ENCODE data around the gene SLC6A1.
"Not testable (repeated sequence)": the region's sequence is repeated elsewhere in the genome, so short reads cannot be mapped to it uniquely, and the experiment has no call there.

Gene SLC6A1

DNA sequence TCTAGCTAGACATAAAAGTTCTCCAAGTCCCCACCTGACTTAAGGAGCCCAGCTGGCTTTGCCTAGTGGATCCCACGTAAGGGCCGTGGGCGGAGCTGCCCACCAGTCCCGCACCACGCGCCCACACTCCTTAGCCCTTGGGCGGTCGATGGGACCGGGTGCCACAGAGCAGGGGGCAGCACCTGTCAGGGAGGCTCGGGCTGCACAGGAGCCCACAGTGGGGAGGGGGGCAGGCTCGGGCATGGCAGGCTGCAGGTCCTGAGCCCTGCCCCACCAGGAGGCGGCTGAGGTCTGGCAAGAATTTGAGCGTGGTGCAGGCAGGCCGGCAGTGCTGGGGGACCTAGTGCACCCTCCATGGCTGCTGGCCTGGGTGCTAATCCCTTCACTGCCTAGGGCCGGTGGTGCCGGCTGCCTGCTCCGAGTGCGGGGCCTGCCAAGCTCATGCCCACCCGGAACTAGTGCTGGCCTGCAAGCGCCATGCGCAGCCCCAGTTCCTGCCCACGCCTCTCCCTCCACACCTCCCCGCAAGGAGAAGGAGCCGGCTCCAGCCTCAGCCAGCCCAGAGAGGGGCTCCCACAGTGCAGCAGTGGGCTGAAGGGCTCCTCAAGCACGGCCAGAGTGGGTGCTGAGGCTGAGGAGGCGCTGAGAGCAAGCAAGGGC lies 78.7 kb downstream of the SLC6A1 start:
- DNase-seq = no peak

DNA sequence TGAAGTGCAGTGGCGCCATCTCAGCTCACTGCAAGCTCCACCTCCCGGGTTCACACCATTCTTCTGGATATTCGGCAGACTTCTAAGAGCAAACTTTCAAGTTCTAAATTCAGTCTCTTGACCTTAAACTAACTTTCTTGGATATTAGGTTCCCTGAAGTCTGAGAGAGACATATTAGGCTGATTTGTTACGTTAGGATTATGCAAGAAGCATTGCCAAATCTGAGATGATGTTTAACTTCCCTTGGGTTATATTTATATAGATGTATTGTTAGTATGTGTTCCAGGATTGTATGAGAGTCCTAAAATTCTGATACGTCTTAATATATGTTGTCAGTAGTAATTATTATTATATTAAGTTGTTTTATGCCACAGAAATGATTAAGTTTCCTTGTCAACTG lies 80.1 kb downstream of the SLC6A1 start:
- DNase-seq = no peak

DNA sequence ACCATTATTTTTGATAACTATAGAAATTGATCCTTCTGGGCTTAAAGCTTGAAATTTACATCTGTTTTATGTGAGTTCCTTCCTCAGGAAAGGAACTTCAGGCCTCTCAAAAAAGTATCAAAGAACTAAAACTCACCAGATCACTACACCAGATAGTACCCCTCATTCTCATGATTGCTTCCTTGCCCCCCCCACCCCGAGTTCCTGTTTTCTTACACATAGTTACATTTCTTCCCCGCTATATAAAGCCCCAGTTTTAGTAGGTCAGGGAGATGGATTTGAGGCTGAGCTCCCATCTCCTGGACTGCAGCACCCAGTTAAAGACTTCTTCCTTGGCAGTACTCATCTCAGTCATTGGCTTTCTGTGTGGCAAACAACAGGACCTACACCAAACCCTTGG lies 81.5 kb downstream of the SLC6A1 start:
- DNase-seq = no peak

DNA sequence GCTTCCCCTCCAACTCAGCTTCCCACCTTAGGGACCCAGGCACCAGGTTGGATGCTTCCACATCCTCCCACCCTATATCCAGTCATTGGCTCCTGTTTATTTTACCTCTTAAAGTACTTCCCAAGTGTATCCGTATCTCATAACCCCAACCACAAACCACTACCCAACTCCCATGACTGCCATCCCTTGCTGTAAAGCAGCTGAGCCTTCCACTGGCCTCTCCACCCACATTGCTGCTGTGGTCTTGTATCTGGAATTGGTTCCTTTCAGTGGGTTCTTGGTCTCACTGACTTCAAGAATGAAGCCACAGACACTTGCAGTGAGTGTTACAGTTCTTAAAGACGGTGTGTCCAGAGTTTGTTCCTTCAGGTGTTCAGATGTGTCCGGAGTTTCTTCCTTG lies 81.9 kb downstream of the SLC6A1 start:
- DNase-seq = no peak

DNA sequence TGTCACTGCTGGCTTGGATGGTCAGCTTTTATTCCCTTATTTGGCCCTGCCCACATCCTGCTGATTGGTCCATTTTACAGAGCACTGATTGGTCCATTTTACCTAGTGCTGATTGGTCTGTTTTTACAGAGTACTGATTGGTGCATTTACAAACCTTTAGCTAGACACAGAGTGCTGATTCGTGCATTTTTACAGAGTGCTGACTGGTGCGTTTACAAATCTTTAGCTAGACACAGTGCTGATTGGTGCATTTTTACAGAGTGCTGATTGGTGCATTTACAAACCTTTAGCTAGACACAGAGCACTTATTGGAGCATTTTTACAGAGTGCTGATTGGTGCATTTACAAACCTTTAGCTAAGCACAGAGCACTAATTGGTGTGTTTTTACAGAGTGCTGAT lies 82.6 kb downstream of the SLC6A1 start:
- DNase-seq = not testable (repeated sequence)

DNA sequence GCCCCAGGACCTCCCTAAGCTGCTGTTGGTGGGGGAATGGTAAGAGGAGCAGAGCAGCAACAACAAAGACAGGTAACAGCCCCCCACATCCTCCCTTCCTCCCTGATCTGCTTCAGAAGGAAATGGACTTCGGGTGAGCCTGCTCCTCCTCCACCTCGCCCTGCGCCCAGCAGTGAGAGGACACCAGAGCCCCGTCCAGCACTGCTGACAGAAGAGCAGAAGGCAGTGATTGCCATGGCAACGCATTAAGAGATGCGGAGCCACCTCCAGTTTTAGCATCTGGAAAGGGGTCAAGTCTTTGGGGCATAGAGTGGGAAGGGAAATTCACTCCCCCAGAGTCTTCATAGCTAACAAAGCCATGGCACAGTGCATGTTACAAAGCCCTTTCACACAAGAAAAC lies 84.2 kb downstream of the SLC6A1 start:
- no peak for DNase-seq

DNA sequence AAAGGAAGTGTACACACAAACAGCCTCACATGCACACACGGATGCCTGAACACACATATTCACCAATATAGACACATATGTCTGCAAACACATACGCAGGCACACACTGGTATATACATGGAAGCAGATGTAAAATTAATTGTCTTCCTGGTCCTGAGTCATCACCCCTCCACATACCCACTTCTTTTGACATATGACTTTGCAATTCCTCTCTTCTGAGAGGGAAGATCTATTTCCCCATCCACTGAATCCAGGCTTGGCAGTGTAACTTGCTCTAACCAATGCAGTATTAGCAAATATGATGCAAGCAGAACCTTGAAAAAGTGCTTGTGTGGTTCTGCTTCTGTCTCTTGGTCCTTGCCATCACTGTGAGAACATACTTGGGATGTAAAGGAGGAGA lies 84.9 kb downstream of the SLC6A1 start:
- DNase-seq = no peak

DNA sequence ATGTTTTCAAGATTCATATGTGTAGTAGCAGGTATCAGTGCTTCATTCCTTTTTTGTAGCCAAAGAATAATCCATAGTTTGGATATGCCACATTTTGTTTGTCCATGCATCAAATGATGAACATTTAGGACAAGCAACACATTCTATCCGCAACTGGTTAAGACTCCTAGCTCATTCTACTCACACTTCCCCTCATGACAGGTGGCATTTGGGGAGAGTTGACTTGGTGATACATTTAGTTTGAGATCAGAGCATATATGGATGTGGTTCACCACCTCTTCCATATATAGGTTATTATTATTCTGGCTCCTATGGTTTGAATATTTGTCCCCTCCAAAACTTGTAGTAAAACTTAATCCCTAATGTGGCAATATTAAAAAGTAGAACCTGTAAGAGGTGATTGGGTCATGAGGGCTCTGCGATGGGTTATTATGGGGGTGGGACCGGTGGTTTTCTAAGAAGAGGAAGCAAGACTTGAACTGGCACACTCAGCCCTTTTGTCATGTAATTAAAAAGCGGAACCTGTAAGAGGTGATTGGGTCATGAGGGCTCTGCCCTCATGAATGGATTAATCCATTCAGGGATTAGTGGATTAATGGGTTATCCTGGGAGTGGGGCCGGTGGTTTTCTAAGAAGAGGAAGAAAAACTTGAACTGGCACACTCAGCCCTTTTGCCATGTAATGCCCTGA lies 86.4 kb downstream of the SLC6A1 start:
- DNase-seq = no peak

DNA sequence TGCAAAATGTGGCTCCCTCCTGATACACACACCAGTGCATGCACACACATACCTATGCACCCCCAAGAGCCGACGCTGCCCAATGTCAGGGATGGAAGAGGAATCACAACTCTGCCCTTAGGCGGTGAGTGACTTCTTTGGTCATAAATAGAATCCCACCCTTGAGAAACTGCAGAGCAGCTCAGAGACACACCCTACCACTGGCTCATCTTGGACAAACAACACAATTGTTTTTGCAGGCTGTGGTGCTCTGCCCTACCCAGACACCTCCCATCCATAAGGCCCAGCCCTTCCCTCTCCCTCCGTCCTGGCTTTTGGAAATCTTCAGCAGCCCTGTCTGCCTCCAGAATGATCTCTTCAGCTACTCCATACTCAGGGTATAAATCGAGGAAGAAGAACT lies 87.9 kb downstream of the SLC6A1 start:
- no peak for DNase-seq

DNA sequence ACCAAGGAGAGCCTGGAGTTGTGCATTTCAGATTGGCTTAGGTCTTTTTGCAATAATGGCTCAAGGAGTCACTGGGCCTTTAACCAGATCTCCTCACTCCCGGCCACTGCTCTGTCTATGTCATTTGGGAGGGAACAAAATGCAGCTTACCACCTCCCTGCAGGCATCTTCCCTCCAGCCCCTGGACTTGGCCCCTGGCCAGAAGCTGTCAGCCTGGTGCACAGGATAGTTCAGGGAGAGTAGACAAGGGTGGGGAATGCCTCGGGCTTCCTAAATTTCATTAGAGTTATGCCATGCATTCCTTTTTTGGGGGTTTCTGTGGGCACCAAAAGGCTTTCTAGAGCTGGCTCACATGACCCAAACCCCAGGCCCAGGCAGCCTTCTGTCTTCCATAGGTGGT lies 91.5 kb downstream of the SLC6A1 start:
- DNase-seq = no peak

DNA sequence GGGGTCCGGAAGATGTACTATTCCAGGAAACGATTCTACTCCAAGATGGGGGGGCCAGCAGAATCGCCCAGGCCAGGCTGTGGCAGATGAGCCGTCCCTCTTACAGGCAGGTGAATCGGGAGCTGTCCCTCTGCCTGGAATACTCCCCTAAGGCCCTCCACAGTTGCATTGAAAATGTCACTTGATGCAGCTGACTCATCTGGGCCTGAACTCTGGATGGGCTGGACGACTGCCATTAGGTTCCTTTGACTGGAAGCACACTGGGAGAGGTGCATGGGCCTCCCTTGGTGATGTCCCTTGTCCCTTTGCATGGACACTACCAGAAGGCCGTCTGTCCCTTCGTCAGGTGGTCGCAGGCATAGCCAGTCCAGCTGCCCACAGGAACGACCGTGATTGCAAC lies 92.1 kb downstream of the SLC6A1 start:
- no peak for DNase-seq

DNA sequence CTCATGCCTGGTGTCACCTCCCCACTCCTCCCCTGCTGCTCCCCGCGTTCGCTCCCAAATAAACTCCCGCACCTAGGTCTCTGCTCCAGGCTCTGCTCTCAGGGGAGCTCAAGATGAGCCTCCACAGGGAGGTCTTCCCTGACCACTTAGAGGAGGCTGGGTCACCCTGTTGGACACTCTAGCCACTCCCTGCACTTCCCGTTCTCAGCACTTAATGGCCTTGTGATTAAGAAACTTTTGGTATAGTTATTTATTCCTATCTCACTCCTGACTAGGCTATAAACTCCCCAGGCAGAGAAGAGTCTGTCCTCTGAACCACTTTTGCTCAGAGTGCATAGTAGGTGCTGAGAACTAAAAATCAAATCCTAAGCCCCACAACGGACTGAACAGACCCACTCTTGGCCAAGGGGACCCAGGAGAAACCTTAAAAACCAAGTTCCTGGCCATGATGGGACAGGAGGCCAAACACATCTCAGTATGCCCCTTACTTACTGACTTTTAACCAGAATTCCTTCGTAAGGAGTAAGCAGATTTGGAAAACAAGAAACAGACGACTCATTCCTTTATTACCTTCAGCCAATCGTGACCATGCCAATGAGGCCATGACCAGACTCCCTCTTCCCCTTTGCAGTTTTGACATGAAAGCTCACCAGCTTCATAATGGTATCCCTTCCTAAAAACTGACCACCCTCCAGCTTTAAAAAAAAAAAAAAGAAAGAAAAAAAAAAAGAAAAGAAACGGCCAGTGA lies 92.7 kb downstream of the SLC6A1 start:
- DNase-seq = no peak

DNA sequence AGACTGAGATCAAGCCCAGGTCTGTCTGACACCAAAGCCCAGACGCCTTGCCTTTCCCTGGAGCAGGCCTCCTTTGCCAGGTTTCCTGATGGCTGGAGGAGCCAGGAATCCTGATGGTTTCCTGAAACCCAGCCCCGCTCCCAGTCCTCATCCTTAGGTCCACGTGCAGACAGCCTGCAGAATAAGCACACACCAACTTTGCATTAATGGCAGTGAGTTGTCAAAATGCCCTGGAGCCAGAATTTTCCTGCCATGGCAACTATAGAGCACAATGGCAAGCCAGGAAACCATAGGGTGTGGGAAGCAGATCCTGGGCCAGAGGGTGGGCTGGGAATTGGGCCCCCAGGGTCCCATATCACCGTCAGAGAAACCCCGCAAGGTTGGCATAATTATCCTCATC lies 94.3 kb downstream of the SLC6A1 start:
- no peak for DNase-seq

DNA sequence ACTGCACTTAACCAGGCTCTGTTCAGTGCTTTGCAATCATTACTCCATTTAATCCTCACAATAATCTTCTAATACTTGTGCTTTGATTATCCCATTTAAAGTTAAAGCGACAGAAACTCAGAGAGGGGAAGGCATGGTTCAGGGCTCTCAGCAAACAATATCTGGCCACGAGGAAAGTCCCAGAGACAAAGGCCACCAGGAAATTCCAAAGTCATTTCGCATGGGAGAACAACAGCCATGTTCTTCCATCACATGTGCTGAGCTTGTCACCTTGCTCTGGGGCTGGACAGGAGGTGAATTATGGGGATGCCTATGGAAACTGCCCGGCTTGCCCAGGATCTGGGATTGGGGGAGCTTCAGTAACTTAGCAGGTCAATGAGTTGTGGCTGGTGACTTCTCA lies 95.5 kb downstream of the SLC6A1 start:
- DNase-seq = no peak

DNA sequence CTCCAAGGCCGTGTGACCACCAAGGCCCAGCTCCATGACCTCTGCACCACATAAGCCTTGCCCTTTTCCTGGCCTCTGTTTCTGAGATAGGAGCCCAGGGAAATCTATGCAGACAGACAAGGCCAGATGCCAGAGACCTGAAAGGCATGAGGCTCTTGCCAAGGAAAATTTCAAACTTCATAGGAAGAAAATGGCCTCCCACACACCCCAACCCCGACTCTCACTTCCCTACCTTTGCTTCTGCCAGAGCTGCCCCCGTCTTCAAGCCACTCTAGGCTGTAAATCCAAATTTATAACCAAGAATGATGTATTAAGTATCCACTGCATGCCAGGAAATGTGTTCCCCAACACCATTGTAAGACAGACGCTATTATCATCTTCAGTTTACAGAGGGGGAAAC lies 96.3 kb downstream of the SLC6A1 start:
- DNase-seq = no peak

Measured in activated CD8-positive, alpha-beta memory T cell treated with anti-CD3 and anti-CD28 coated beads, Interleukin-2, amount 50 U/mL, for 48 hours (primary cell).